Measurements from ENCODE around the gene USP21.

Gene USP21

GRCh38 chr1:161133220-161133740 lies 26.0 kb upstream of the USP21 start:
- no peak for DNase-seq (ENCODE audit: low read depth, low spot score)

- DNase-seq (ENCODE audit: low read depth, low spot score) = no peak
Measured at GRCh38 chr1:161137881-161138280, 21.4 kb upstream of the USP21 start.

- DNase-seq (ENCODE audit: low read depth, low spot score) = no peak
Measured at GRCh38 chr1:161138431-161138830, 20.9 kb upstream of the USP21 start.

GRCh38 chr1:161139766-161140165 lies 19.5 kb upstream of the USP21 start:
- DNase-seq (ENCODE audit: low read depth, low spot score) = no peak

- DNase-seq (ENCODE audit: low read depth, low spot score) = no peak
Measured at GRCh38 chr1:161140755-161141400, 18.4 kb upstream of the USP21 start.

GRCh38 chr1:161145832-161146231 lies 13.5 kb upstream of the USP21 start:
- DNase-seq (ENCODE audit: low read depth, low spot score) = no peak

- no peak for DNase-seq (ENCODE audit: low read depth, low spot score)
Measured at GRCh38 chr1:161153176-161153575, 6.1 kb upstream of the USP21 start.

- peak; percentile 54 for DNase-seq (ENCODE audit: low read depth, low spot score)
Measured at GRCh38 chr1:161153682-161154337, 5.5 kb upstream of the USP21 start, which contains the start of gene UFC1. TSS of gene UFC1 (plus strand) at chr1:161153978. CDS start at chr1:161153998, 20 bp downstream.

GRCh38 chr1:161157867-161158266 lies 1.4 kb upstream of the USP21 start:
- no peak for DNase-seq (ENCODE audit: low read depth, low spot score)

- DNase-seq (ENCODE audit: low read depth, low spot score) = no peak
Measured at GRCh38 chr1:161158316-161159010, 837 bp upstream of the USP21 start.

GRCh38 chr1:161159913-161160243 lies 578 bp downstream of the USP21 start:
- DNase-seq (ENCODE audit: low read depth, low spot score) = no peak

- DNase-seq (ENCODE audit: low read depth, low spot score) = no peak
Measured at GRCh38 chr1:161160671-161161145, 1.4 kb downstream of the USP21 start.

GRCh38 chr1:161161652-161162051 lies 2.4 kb downstream of the USP21 start:
- no peak for DNase-seq (ENCODE audit: low read depth, low spot score)

- DNase-seq (ENCODE audit: low read depth, low spot score) = no peak
Measured at GRCh38 chr1:161162052-161162451, 2.8 kb downstream of the USP21 start.

GRCh38 chr1:161162806-161163205 lies 3.5 kb downstream of the USP21 start:
- no peak for DNase-seq (ENCODE audit: low read depth, low spot score)

- DNase-seq (ENCODE audit: low read depth, low spot score) = no peak
Measured at GRCh38 chr1:161163793-161164192, 4.5 kb downstream of the USP21 start.

GRCh38 chr1:161164901-161165610 lies 5.8 kb downstream of the USP21 start:
- no peak for DNase-seq (ENCODE audit: low read depth, low spot score)

GRCh38 chr1:161165742-161166668 lies 6.7 kb downstream of the USP21 start, which contains the start of gene PPOX:
TSS of gene PPOX (plus strand) at chr1:161166426. CDS start at chr1:161166848, 422 bp downstream.
- peak; percentile 77 for DNase-seq (ENCODE audit: low read depth, low spot score)

GRCh38 chr1:161166669-161167548 lies 7.6 kb downstream of the USP21 start:
- no peak for DNase-seq (ENCODE audit: low read depth, low spot score)

- DNase-seq (ENCODE audit: low read depth, low spot score) = no peak
Measured at GRCh38 chr1:161168906-161169305, 9.6 kb downstream of the USP21 start.

All from activated naive CD8-positive, alpha-beta T cell treated with anti-CD3 and anti-CD28 coated beads, Interleukin-2, amount 50 U/mL, for 16 hours (primary cell).